ENCODE data around the gene USP26.

The USP26 gene, protein sequence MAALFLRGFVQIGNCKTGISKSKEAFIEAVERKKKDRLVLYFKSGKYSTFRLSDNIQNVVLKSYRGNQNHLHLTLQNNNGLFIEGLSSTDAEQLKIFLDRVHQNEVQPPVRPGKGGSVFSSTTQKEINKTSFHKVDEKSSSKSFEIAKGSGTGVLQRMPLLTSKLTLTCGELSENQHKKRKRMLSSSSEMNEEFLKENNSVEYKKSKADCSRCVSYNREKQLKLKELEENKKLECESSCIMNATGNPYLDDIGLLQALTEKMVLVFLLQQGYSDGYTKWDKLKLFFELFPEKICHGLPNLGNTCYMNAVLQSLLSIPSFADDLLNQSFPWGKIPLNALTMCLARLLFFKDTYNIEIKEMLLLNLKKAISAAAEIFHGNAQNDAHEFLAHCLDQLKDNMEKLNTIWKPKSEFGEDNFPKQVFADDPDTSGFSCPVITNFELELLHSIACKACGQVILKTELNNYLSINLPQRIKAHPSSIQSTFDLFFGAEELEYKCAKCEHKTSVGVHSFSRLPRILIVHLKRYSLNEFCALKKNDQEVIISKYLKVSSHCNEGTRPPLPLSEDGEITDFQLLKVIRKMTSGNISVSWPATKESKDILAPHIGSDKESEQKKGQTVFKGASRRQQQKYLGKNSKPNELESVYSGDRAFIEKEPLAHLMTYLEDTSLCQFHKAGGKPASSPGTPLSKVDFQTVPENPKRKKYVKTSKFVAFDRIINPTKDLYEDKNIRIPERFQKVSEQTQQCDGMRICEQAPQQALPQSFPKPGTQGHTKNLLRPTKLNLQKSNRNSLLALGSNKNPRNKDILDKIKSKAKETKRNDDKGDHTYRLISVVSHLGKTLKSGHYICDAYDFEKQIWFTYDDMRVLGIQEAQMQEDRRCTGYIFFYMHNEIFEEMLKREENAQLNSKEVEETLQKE

DNA sequence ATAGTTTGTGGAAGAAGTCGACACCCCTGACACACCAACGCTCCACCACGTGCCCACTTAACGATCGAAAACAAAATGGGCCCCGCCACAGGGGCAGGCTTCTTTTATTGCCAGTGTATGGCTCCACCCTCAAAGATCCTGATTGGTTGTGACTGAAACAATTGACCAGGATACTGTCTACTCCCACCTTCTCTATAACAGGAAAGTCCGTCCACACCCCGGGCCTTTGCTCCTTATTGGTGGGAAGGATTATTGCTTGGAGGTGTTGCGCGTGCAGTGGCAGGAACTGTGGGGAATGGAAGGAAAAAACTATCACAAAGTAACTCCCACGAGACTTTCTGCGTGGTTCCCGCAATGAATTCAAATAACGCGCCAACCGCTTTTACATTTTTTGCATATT is at the start of gene USP26:
Gene USP26, minus strand, starts transcription at position 79 of the 400 bp plus-strand sequence. CDS start 68,889 bp downstream, outside the sequence.
- no peak for DNase-seq (ENCODE audit: low read depth)
- no peak for TF ChIP-seq POLR2A (IDR thresholded peaks at IDR 0.05; ENCODE audit: extremely low read depth, insufficient read length)
- TF ChIP-seq MYC (IDR thresholded peaks at IDR 0.05; ENCODE audit: low read depth, low read length), result no peak
- TF ChIP-seq, protein P1, sequence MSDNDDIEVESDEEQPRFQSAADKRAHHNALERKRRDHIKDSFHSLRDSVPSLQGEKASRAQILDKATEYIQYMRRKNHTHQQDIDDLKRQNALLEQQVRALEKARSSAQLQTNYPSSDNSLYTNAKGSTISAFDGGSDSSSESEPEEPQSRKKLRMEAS (IDR thresholded peaks at IDR 0.05; ENCODE audit: low read depth, low read length), result no peak
- TF ChIP-seq, protein P2, sequence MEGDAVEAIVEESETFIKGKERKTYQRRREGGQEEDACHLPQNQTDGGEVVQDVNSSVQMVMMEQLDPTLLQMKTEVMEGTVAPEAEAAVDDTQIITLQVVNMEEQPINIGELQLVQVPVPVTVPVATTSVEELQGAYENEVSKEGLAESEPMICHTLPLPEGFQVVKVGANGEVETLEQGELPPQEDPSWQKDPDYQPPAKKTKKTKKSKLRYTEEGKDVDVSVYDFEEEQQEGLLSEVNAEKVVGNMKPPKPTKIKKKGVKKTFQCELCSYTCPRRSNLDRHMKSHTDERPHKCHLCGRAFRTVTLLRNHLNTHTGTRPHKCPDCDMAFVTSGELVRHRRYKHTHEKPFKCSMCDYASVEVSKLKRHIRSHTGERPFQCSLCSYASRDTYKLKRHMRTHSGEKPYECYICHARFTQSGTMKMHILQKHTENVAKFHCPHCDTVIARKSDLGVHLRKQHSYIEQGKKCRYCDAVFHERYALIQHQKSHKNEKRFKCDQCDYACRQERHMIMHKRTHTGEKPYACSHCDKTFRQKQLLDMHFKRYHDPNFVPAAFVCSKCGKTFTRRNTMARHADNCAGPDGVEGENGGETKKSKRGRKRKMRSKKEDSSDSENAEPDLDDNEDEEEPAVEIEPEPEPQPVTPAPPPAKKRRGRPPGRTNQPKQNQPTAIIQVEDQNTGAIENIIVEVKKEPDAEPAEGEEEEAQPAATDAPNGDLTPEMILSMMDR (IDR thresholded peaks at IDR 0.05; ENCODE audit: low read depth, low read length), result no peak
- no peak within 1 kb of the TSS for H3K4me3 ChIP-seq (ENCODE audit: low read depth, low read length)

DNA sequence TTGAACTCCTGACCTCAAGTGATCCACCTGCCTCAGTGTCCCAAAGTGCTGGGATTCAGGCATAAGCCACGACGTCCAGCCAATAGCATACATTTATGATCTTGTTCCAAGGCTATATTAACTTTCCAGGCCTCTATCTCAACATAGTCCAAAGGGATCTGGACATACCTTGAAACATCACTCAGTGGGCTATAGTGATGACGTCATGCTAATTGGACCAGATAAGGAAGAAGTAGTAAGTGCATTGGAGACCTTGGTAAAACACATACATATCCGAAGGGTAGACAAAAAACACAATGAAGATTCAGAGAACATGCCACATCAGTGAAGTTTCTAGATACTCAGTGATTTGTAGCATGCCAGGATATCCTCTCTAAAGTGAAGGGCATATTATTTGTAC is 37.4 kb upstream of the USP26 start:
- TF ChIP-seq, protein P2 (IDR thresholded peaks at IDR 0.05; ENCODE audit: low read depth, low read length), result no peak
- TF ChIP-seq POLR2A (IDR thresholded peaks at IDR 0.05; ENCODE audit: extremely low read depth, insufficient read length), result no peak
- TF ChIP-seq MYC (IDR thresholded peaks at IDR 0.05; ENCODE audit: low read depth, low read length), result no peak
- TF ChIP-seq, protein P1 (IDR thresholded peaks at IDR 0.05; ENCODE audit: low read depth, low read length), result no peak
- DNase-seq (ENCODE audit: low read depth), result no peak
- H3K4me3 ChIP-seq (ENCODE audit: low read depth, low read length), result no peak overlapping the region

DNA sequence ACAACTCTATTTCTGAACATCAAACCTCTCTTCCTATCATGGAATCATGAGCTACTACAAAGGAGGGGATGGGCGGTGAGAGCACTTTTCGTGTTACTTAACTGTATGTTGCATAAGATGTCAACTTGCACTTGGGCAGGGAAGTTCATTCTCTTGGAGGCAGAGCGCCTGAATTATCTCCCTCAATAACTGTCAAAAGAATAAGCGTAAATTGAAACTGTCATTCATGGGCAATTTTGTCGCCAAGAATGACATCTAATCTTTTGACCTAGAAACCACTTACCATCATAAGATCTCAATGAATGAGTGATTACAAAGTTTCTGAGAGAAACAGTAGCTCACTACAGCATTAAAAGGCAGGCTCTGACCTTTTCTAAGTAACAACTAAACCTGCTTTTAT is 23.5 kb upstream of the USP26 start:
- H3K4me3 ChIP-seq (ENCODE audit: low read depth, low read length), result no peak overlapping the region
- DNase-seq (ENCODE audit: low read depth), result no peak
- TF ChIP-seq MYC (IDR thresholded peaks at IDR 0.05; ENCODE audit: low read depth, low read length), result no peak
- TF ChIP-seq, protein P2 (IDR thresholded peaks at IDR 0.05; ENCODE audit: low read depth, low read length), result no peak
- TF ChIP-seq, protein P1 (IDR thresholded peaks at IDR 0.05; ENCODE audit: low read depth, low read length), result no peak
- no peak for TF ChIP-seq POLR2A (IDR thresholded peaks at IDR 0.05; ENCODE audit: extremely low read depth, insufficient read length)

DNA sequence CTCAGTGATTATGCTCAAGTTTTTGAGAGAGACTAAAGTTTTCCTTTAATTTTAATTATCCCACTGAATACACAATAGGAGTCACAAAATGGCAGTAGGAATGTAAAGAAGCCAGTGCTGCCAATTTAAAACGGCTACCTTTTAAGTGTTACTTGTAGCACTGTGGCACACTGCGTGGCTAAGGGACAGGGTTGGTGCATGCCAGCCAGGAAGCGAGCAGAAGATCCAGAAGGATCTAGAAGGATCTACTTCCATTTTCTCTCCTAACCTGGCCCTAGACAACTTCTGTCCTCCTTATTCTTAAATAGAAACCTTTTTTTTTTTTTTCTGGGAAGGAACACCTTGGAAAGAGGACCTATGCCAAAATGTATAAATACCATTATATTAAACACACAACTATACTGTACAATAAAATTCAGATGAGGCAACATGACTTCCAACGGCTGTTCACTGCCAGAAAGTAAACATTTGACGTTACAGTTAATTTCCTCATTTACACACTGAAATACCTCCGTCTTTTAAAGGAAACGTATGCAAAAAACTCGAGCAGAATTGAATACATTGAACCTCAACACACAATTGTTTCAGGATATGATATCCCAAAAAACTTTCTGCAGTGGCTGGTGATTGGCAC is 2.7 kb downstream of the USP26 start:
- no peak for DNase-seq (ENCODE audit: low read depth)
- no peak overlapping the region for H3K4me3 ChIP-seq (ENCODE audit: low read depth, low read length)

More for the DNA sequence above, 2.7 kb downstream of the USP26 start:
- TF ChIP-seq POLR2A (IDR thresholded peaks at IDR 0.05; ENCODE audit: extremely low read depth, insufficient read length) (no peak), MYC (IDR thresholded peaks at IDR 0.05; ENCODE audit: low read depth, low read length) (no peak)
- TF ChIP-seq, protein P2 (IDR thresholded peaks at IDR 0.05; ENCODE audit: low read depth, low read length), result no peak
- TF ChIP-seq, protein P1 (IDR thresholded peaks at IDR 0.05; ENCODE audit: low read depth, low read length), result no peak

All from NB4 (cell line).